SK-N-SH treated with all-trans-retinoic acid at 6 μM for 48 hours (cell line): ENCODE measurements around the gene PKLR.

Experiments used
- ARNTL ChIP-seq: fragments of 450-650 bp; formaldehyde crosslinking; IDR thresholded peaks from 2 replicates; pipeline ENCODE4 v1.5.0; 2020; ENCODE audit warnings: low read depth, mild to moderate bottlenecking, moderate library complexity, borderline replicate concordance
- CSDC2 ChIP-seq: fragments of 250-450 bp; sonication (Bioruptor Pico); IDR thresholded peaks from 2 replicates; pipeline ENCODE4 v1.5.0; 2020; ENCODE audit warnings: mild to moderate bottlenecking, moderate library complexity
- ISL1 ChIP-seq: fragments of 250-450 bp; sonication (Bioruptor Pico); IDR thresholded peaks from 2 replicates; pipeline ENCODE4 v2.1.2; 2022; ENCODE audit warnings: mild to moderate bottlenecking, moderate library complexity
- PATZ1 ChIP-seq: fragments of 250-450 bp; sonication (Bioruptor Pico); IDR thresholded peaks from 2 replicates; pipeline ENCODE4 v1.8.0; 2020; ENCODE audit warnings: mild to moderate bottlenecking, moderate library complexity, borderline replicate concordance
- POU6F1 ChIP-seq: fragments of 250-450 bp; sonication (Bioruptor Pico); IDR thresholded peaks from 2 replicates; pipeline ENCODE4 v1.8.0; 2021; ENCODE audit warnings: low read depth, mild to moderate bottlenecking, moderate library complexity, borderline replicate concordance
- PPARA ChIP-seq: fragments of 250-450 bp; sonication (Bioruptor Pico); IDR thresholded peaks from 2 replicates; pipeline ENCODE4 v1.5.0; 2020; ENCODE audit warnings: mild to moderate bottlenecking, borderline replicate concordance
- TCF4 ChIP-seq: fragments of 250-450 bp; sonication (Bioruptor Pico); IDR thresholded peaks from 2 replicates; pipeline ENCODE4 v1.8.0; 2021; ENCODE audit warnings: mild to moderate bottlenecking, moderate library complexity, borderline replicate concordance
- TSHZ2 ChIP-seq: fragments of 250-450 bp; sonication (Bioruptor Pico); IDR thresholded peaks from 2 replicates; pipeline ENCODE4 v1.5.0; 2020; ENCODE audit warnings: mild to moderate bottlenecking, moderate library complexity
- ZNF70 ChIP-seq: fragments of 450-650 bp; formaldehyde crosslinking; IDR thresholded peaks from 2 replicates; pipeline ENCODE4 v1.5.0; 2020; ENCODE audit warnings: mild to moderate bottlenecking, moderate library complexity

- no peak for TF ChIP-seq ARNTL (CRISPR knock-in tag)
- no peak for TF ChIP-seq TCF4 (CRISPR knock-in tag)
- TF ChIP-seq PATZ1 (CRISPR knock-in tag), result no peak
- TF ChIP-seq CSDC2 (CRISPR knock-in tag), result no peak
- TF ChIP-seq ISL1, result no peak
- no peak for TF ChIP-seq ZNF70
- no peak for TF ChIP-seq PPARA (CRISPR knock-in tag)
- TF ChIP-seq POU6F1 (CRISPR knock-in tag), result no peak
- TF ChIP-seq TSHZ2, result no peak
These were observed 18.3 kb upstream of the PKLR start for GRCh38 chr1:155319536-155319935.
